Endodermal cell (in vitro differentiated cells): ENCODE data around the gene FOXN4. TPM values are rescaled to one million over a fixed set of nuclear protein-coding genes. Genes with fewer than 3 reads are reported as not detected.

Experiments
- DNase-seq: peaks from one replicate; pipeline ENCODE4 v3.0.0-alpha.2; 2017
- H3K27ac ChIP-seq: 2 replicates; pipeline ENCODE4 v1.5.1; 2013; ENCODE audit warnings: mild to moderate bottlenecking, low read depth, low read length, moderate library complexity
- H3K27me3 ChIP-seq: 2 replicates; pipeline ENCODE4 v1.6.1; 2013; ENCODE audit warnings: mild to moderate bottlenecking, low read length, moderate library complexity; ENCODE audit not compliant: insufficient read depth, control insufficient read depth, poor library complexity, severe bottlenecking
- H3K36me3 ChIP-seq: 2 replicates; pipeline ENCODE4 v1.7.0; 2013; ENCODE audit warnings: mild to moderate bottlenecking, low read length, moderate library complexity; ENCODE audit not compliant: control insufficient read depth, insufficient read depth
- H3K4me1 ChIP-seq: one replicate; pipeline ENCODE4 v1.7.0; 2013; ENCODE audit warnings: low read length; ENCODE audit not compliant: control insufficient read depth, insufficient read depth
- H3K4me3 ChIP-seq: 2 replicates; pipeline ENCODE4 v1.5.1; 2013; ENCODE audit warnings: mild to moderate bottlenecking, low read length, moderate library complexity
- H3K9ac ChIP-seq: 2 replicates; pipeline ENCODE4 v1.6.1; 2013; ENCODE audit warnings: mild to moderate bottlenecking, low read length, moderate library complexity; ENCODE audit not compliant: poor library complexity, severe bottlenecking; ENCODE audit errors: extremely low read depth
- H3K9me3 ChIP-seq: 2 replicates; pipeline ENCODE4 v1.6.1; 2013; ENCODE audit warnings: mild to moderate bottlenecking, low read length, moderate library complexity; ENCODE audit not compliant: control insufficient read depth
- H3K27ac Mint-ChIP-seq: 2 replicates; pipeline ENCODE4 v1.8.0; 2020; ENCODE audit warnings: mixed read lengths
- H3K27me3 Mint-ChIP-seq: 2 replicates; pipeline ENCODE4 v1.8.0; 2021; ENCODE audit warnings: mild to moderate bottlenecking, mixed read lengths; ENCODE audit not compliant: insufficient read depth
- H3K36me3 Mint-ChIP-seq: 2 replicates; pipeline ENCODE4 v1.8.0; 2020; ENCODE audit warnings: low read depth, mixed read lengths
- H3K4me1 Mint-ChIP-seq: 2 replicates; pipeline ENCODE4 v1.8.0; 2020; ENCODE audit warnings: mixed read lengths
- H3K4me3 Mint-ChIP-seq: 2 replicates; pipeline ENCODE4 v1.8.0; 2020; ENCODE audit warnings: mild to moderate bottlenecking, moderate library complexity, mixed read lengths
- H3K9me3 Mint-ChIP-seq: 2 replicates; pipeline ENCODE4 v1.8.0; 2020; ENCODE audit warnings: mild to moderate bottlenecking, mixed read lengths
- WGBS, 2 experiments: methylation state at CpG; one replicate each; pipeline versions ENCODE4 v1.1.5 to v1.1.7; 2013; ENCODE audit warnings: missing lambda C conversion rate in 2 of 2, mixed read lengths in 1 of 2; ENCODE audit not compliant: insufficient coverage in 1 of 2, insufficient read length in 1 of 2; 5-methylcytosine and 5-hydroxymethylcytosine counted together
- total RNA-seq, 2 donors: library from RNA; stranded (reverse); fragmentation: NEBNext Ultra II Directional in 1 of 2; extraction: Animal tissue kit (Norgen Biotek cat#: 25700) in 1 of 2; gene quantifications; 2 replicates in 1 of 2; 3 replicates in 1 of 2; pipeline ENCODE4 v1.2.1, GENCODE V29; 2021
- TF ChIP-seq, protein P1 (sequence below): fragments of 200-600 bp; sonication (generic); conservative IDR thresholded peaks from 2 replicates; pipeline ENCODE4 v1.5.0; 2021; ENCODE audit warnings: antibody characterized with exemption, mild to moderate bottlenecking

FOXN4 gene
- total RNA-seq, 2 donors from 2014 or later, result 0.20 to 0.55 TPM

DNA sequence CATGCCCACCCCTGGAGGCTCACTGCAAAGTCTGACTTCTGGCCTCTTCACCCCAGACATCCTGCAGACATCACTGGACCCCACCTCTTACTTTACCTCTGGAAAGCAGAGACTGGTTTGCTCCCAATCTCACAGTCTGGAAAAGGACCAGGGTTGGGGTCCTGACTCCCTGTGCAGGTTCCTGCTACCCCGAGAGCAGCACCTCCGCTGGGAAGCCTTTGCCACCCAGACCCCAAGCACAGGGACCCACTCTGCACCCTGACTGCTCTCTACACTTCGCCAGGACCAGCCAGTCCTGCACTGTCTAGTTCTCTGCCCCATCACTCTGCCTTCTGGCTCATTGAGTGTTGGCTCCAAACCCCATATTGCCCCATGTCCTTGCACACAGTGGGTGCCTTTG, 16.0 kb downstream of the FOXN4 start:
- H3K36me3 Mint-ChIP-seq, result no peaks in the 10 kb centered on the region
- H3K27ac Mint-ChIP-seq, result no peak overlapping the region
- no peaks in the 10 kb centered on the region for H3K4me1 Mint-ChIP-seq
- H3K4me3 Mint-ChIP-seq, result no peak overlapping the region
- no peaks in the 10 kb centered on the region for H3K9me3 Mint-ChIP-seq
- Histone ChIP-seq H3K9ac (no peak overlapping the region), H3K27me3 (no peaks in the 10 kb centered on the region), H3K36me3 (no peaks in the 10 kb centered on the region), H3K4me3 (no peak overlapping the region), H3K4me1 (no peaks in the 10 kb centered on the region), H3K9me3 (no peaks in the 10 kb centered on the region), H3K27ac (no peak overlapping the region)
- TF ChIP-seq, protein P1, sequence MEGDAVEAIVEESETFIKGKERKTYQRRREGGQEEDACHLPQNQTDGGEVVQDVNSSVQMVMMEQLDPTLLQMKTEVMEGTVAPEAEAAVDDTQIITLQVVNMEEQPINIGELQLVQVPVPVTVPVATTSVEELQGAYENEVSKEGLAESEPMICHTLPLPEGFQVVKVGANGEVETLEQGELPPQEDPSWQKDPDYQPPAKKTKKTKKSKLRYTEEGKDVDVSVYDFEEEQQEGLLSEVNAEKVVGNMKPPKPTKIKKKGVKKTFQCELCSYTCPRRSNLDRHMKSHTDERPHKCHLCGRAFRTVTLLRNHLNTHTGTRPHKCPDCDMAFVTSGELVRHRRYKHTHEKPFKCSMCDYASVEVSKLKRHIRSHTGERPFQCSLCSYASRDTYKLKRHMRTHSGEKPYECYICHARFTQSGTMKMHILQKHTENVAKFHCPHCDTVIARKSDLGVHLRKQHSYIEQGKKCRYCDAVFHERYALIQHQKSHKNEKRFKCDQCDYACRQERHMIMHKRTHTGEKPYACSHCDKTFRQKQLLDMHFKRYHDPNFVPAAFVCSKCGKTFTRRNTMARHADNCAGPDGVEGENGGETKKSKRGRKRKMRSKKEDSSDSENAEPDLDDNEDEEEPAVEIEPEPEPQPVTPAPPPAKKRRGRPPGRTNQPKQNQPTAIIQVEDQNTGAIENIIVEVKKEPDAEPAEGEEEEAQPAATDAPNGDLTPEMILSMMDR, result no peak
- H3K27me3 Mint-ChIP-seq, result peaks cover 2% of the 10 kb centered on the region
- no peak for DNase-seq
- WGBS, 2 experiments, result 89 to 100% methylated on average over 1 to 3 of the region's 3 CpGs

DNA sequence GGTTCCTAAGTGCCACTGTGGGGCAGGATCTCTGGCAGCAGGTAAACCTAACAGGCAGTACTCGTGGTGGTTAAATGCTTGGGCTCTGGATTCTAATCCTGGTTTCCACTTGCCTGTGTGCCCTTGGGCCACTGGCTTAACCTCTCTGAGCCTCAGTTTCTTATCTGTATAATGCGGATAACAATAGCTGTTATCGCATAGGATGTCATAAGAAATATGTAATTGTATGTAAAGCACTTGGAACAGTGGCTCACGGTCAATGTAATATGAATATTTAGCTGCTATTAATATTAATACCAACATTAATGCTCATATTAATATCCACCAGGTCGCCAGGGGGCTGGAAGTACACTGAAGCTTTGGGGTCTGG, 16.8 kb downstream of the FOXN4 start:
- Mint-ChIP-seq H3K27me3 (peaks cover 2% of the 10 kb centered on the region), H3K36me3 (no peaks in the 10 kb centered on the region), H3K27ac (no peak overlapping the region), H3K4me3 (no peak overlapping the region), H3K9me3 (no peaks in the 10 kb centered on the region), H3K4me1 (no peaks in the 10 kb centered on the region)
- 91 to 100% methylated on average over 3 to 5 of the region's 5 CpGs for WGBS, 2 experiments
- Histone ChIP-seq H3K27ac (no peak overlapping the region), H3K27me3 (no peaks in the 10 kb centered on the region), H3K4me3 (no peak overlapping the region), H3K9me3 (no peaks in the 10 kb centered on the region), H3K9ac (no peak overlapping the region), H3K4me1 (no peaks in the 10 kb centered on the region), H3K36me3 (no peaks in the 10 kb centered on the region)
- TF ChIP-seq, protein P1, result no peak
- DNase-seq, result no peak

DNA sequence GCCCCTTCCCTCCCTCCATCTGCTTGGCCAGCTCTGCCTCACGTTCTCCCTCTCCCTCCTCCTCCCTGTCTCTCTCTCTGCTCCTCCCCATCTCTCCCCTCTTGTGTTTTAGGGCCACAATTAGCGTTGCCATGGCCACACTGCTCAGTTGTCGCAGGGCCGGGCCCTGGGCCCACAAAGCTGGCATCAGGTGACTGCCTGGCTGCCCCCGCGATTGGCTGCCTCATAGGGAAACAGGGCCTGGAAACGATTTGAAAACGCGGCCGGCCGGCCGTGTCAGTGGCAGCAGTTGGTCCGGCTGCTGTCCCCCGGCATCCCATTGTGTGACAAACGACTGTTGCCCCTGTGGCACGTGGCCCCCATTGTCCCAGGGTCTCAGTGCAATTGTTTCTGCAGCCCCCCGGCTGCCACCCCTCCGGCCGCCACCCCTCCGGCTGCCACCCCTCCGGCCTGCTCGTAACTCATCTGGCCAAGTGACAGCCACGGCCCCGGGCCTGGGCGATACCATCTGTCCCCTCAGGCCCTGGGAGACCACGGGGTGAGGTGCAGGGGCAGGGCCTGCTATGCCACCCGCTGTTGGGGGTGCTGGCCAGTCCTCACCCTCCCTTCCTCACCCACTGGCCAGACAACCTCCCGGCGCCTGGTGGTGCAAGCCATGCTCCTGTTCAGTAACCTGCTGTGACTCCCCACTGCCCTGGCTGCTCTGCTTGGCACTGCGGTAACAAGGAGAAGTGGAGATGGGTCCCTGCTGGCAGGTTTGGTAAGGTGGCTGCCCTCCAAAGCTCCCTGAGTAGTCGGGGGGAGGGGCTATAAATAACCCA, 17.4 kb downstream of the FOXN4 start:
- Histone ChIP-seq H3K36me3 (no peaks in the 10 kb centered on the region), H3K9ac (no peak overlapping the region), H3K9me3 (no peaks in the 10 kb centered on the region), H3K4me3 (no peak overlapping the region), H3K27ac (peak overlapping the region; percentile 82), H3K27me3 (no peaks in the 10 kb centered on the region), H3K4me1 (no peaks in the 10 kb centered on the region)
- Mint-ChIP-seq H3K27ac (no peak overlapping the region), H3K4me3 (no peak overlapping the region), H3K9me3 (no peaks in the 10 kb centered on the region), H3K27me3 (peaks cover 2% of the 10 kb centered on the region), H3K4me1 (no peaks in the 10 kb centered on the region), H3K36me3 (no peaks in the 10 kb centered on the region)
- 45 to 63% methylated on average over 18 to 31 of the region's 31 CpGs for WGBS, 2 experiments
- DNase-seq, result peak; percentile 97
- TF ChIP-seq, protein P1, result no peak
